Glutamatergic neuron (in vitro differentiated cells): ENCODE measurements around the gene PHB1. TPM values are rescaled to one million over a fixed set of nuclear protein-coding genes. Genes with fewer than 3 reads are reported as not detected.

Source experiments
- DNase-seq: peaks from one replicate; pipeline ENCODE4 v3.0.0; 2022
- H3K27ac Mint-ChIP-seq: one replicate; pipeline ENCODE4 v1.8.0; 2020; ENCODE audit warnings: mild to moderate bottlenecking, mixed read lengths, inconsistent platforms; ENCODE audit not compliant: unreplicated experiment
- H3K27me3 Mint-ChIP-seq: one replicate; pipeline ENCODE4 v1.8.0; 2020; ENCODE audit warnings: mild to moderate bottlenecking, moderate library complexity, mixed read lengths, inconsistent platforms; ENCODE audit not compliant: unreplicated experiment
- H3K36me3 Mint-ChIP-seq: one replicate; pipeline ENCODE4 v1.8.0; 2020; ENCODE audit warnings: mild to moderate bottlenecking, mixed read lengths, inconsistent platforms; ENCODE audit not compliant: unreplicated experiment
- H3K4me1 Mint-ChIP-seq: one replicate; pipeline ENCODE4 v1.8.0; 2020; ENCODE audit warnings: mild to moderate bottlenecking, low read depth, mixed read lengths, inconsistent platforms; ENCODE audit not compliant: unreplicated experiment
- H3K4me3 Mint-ChIP-seq: one replicate; pipeline ENCODE4 v1.8.0; 2020; ENCODE audit warnings: mild to moderate bottlenecking, mixed read lengths, inconsistent platforms; ENCODE audit not compliant: unreplicated experiment
- H3K9me3 Mint-ChIP-seq: one replicate; pipeline ENCODE4 v1.8.0; 2020; ENCODE audit warnings: mild to moderate bottlenecking, moderate library complexity, mixed read lengths, inconsistent platforms; ENCODE audit not compliant: unreplicated experiment
- CTCF ChIP-seq: fragments of 200-600 bp; sonication (generic); IDR thresholded peaks from one replicate; pipeline ENCODE4 v1.5.0; 2021; ENCODE audit not compliant: partially characterized antibody, unreplicated experiment
- total RNA-seq: library from RNA; stranded (reverse); fragmentation: NEBNext Ultra II Directional; extraction: Animal tissue kit (Norgen Biotek cat#: 25700); gene quantifications from one replicate; pipeline ENCODE4 v1.2.1, GENCODE V29; 2021; ENCODE audit not compliant: unreplicated experiment

Gene PHB1
- total RNA-seq, 1 donor from 2014 or later, result 134 TPM

GRCh38 chr17:49388692-49389513 lies 25.8 kb downstream of the PHB1 start:
- no peaks in the 10 kb centered on the region for H3K36me3 Mint-ChIP-seq

GRCh38 chr17:49388290-49388640 lies 26.4 kb downstream of the PHB1 start:
- H3K27me3 Mint-ChIP-seq, result no peaks in the 10 kb centered on the region
- no peak for TF ChIP-seq CTCF
- H3K27ac Mint-ChIP-seq, result no peak overlapping the region
- H3K4me1 Mint-ChIP-seq, result no peaks in the 10 kb centered on the region
- peaks cover 3% of the 10 kb centered on the region for H3K9me3 Mint-ChIP-seq
- H3K36me3 Mint-ChIP-seq, result no peaks in the 10 kb centered on the region
- no peak for DNase-seq
- H3K4me3 Mint-ChIP-seq, result no peak overlapping the region

More at GRCh38 chr17:49388692-49389513, 25.8 kb downstream of the PHB1 start:
- H3K9me3 Mint-ChIP-seq, result peaks cover 3% of the 10 kb centered on the region
- no peak overlapping the region for H3K27ac Mint-ChIP-seq
- TF ChIP-seq CTCF, result no peak
- DNase-seq, result no peak
- H3K27me3 Mint-ChIP-seq, result no peaks in the 10 kb centered on the region
- no peak overlapping the region for H3K4me3 Mint-ChIP-seq
- H3K4me1 Mint-ChIP-seq, result no peaks in the 10 kb centered on the region

GRCh38 chr17:49387498-49388289 lies 27.0 kb downstream of the PHB1 start:
- Mint-ChIP-seq H3K27me3 (no peaks in the 10 kb centered on the region), H3K4me3 (no peak overlapping the region), H3K36me3 (no peaks in the 10 kb centered on the region), H3K27ac (no peak overlapping the region), H3K9me3 (peaks cover 3% of the 10 kb centered on the region), H3K4me1 (no peaks in the 10 kb centered on the region)
- DNase-seq, result no peak
- TF ChIP-seq CTCF, result no peak

- Mint-ChIP-seq H3K9me3 (peaks cover 3% of the 10 kb centered on the region), H3K36me3 (no peaks in the 10 kb centered on the region), H3K27ac (no peak overlapping the region), H3K4me3 (no peak overlapping the region), H3K4me1 (no peaks in the 10 kb centered on the region), H3K27me3 (peaks cover 4% of the 10 kb centered on the region)
- DNase-seq, result no peak
- TF ChIP-seq CTCF, result no peak
These were observed 28.3 kb downstream of the PHB1 start for GRCh38 chr17:49386373-49386772.

GRCh38 chr17:49384951-49385350 lies 29.7 kb downstream of the PHB1 start:
- TF ChIP-seq CTCF, result no peak
- Mint-ChIP-seq H3K36me3 (no peaks in the 10 kb centered on the region), H3K4me3 (no peak overlapping the region), H3K27ac (no peak overlapping the region), H3K27me3 (peaks cover 4% of the 10 kb centered on the region), H3K4me1 (no peaks in the 10 kb centered on the region), H3K9me3 (peaks cover 3% of the 10 kb centered on the region)
- no peak for DNase-seq
